Vagina (tissue), 2 donors: ENCODE data around the gene ASPHD2.

ENCODE experiments used
- POLR2A ChIP-seq, 2 donors: fragments of 450-650 bp; IDR thresholded peaks; one replicate each; pipeline ENCODE4 v1.6.1; 2017; ENCODE audit warnings: antibody characterized with exemption in 2 of 2, mild to moderate bottlenecking in 2 of 2, moderate library complexity in 2 of 2
- POLR2AphosphoS5 ChIP-seq, 2 donors: sonication (generic); formaldehyde crosslinking; IDR thresholded peaks; one replicate each; pipeline ENCODE4 v1.9.0; 2017; ENCODE audit warnings: antibody characterized with exemption in 2 of 2, mild to moderate bottlenecking in 2 of 2, low read depth in 1 of 2; ENCODE audit not compliant: insufficient read depth in 1 of 2
- TF ChIP-seq, protein P1 (sequence below), 3 experiments: fragments of 450-650 bp in 2 of 3; fragments of 200-600 bp in 1 of 3; sonication (generic) in 1 of 3; IDR thresholded peaks; one replicate each; pipeline ENCODE4 v1.5.1; 2017 to 2019; ENCODE audit warnings: antibody characterized with exemption in 3 of 3, mild to moderate bottlenecking in 2 of 3, moderate library complexity in 2 of 3

GRCh38 chr22:26446808-26447515, 17.9 kb downstream of the ASPHD2 start:
- TF ChIP-seq, protein P1, sequence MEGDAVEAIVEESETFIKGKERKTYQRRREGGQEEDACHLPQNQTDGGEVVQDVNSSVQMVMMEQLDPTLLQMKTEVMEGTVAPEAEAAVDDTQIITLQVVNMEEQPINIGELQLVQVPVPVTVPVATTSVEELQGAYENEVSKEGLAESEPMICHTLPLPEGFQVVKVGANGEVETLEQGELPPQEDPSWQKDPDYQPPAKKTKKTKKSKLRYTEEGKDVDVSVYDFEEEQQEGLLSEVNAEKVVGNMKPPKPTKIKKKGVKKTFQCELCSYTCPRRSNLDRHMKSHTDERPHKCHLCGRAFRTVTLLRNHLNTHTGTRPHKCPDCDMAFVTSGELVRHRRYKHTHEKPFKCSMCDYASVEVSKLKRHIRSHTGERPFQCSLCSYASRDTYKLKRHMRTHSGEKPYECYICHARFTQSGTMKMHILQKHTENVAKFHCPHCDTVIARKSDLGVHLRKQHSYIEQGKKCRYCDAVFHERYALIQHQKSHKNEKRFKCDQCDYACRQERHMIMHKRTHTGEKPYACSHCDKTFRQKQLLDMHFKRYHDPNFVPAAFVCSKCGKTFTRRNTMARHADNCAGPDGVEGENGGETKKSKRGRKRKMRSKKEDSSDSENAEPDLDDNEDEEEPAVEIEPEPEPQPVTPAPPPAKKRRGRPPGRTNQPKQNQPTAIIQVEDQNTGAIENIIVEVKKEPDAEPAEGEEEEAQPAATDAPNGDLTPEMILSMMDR (IDR thresholded peaks at IDR 0.05), result no peak
- TF ChIP-seq POLR2A (IDR thresholded peaks at IDR 0.05), result no peak
- TF ChIP-seq POLR2AphosphoS5 (IDR thresholded peaks at IDR 0.05; ENCODE audit: insufficient read depth in 1 of 2, low read depth in 1 of 2), result no peak
